Measurements from ENCODE around the gene ICAM3. TPM values are rescaled to one million over a fixed set of nuclear protein-coding genes. Genes with fewer than 3 reads are reported as not detected.

ICAM3 gene
- total RNA-seq, 1 experiment from 2014 or later: 28.3 TPM

DNA sequence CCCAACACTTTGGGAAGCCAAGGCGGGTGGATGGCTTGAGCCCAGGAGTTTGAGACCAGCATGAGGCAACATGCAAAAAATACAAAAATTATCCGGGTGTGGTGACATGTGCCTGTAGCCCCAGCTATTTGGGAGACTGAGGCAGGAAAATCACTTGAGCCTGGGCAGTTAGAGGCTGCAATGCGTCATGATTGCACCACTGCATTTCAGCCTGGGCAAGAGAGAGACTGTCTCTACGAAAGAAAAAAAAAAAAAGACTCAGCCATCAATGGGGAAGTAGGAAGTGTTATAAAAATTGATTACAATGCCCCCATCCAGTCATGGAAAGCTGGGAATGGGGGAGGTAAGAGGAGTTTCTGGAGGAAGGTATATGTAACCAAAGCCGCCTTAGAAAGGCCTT is 35.5 kb upstream of the ICAM3 start:
- WGBS (ENCODE audit: extremely low coverage, insufficient read length, low lambda C conversion rate): no CpG with 5 or more reads among the region's 5 CpGs
- Histone ChIP-seq H3K23ac (ENCODE audit: insufficient read length, low read depth, low read length) (no peak overlapping the region), H3K27me3 (ENCODE audit: insufficient read depth, low read length) (no peaks in the 10 kb centered on the region), H3K18ac (ENCODE audit: insufficient read length, low read depth, low read length) (no peak overlapping the region), H4K91ac (ENCODE audit: insufficient read length, low read depth, low read length) (no peak overlapping the region), H3K9ac (ENCODE audit: extremely low read depth, insufficient read length, low read length) (no peak overlapping the region), H3K4me2 (ENCODE audit: insufficient read depth, insufficient read length, low read length) (no peak overlapping the region), H2AFZ (ENCODE audit: low read length) (no peak overlapping the region), H4K5ac (ENCODE audit: insufficient read length, low read depth, low read length) (no peak overlapping the region), H3K14ac (ENCODE audit: insufficient read depth, low read length) (no peak overlapping the region), H3K56ac (ENCODE audit: insufficient read length, low read depth, low read length) (no peak overlapping the region), H3K27ac (ENCODE audit: insufficient read length, low read depth, low read length) (no peak overlapping the region), H3K79me2 (ENCODE audit: insufficient read depth, low read length) (no peaks in the 10 kb centered on the region), H3K4me1 (ENCODE audit: insufficient read depth, low read length) (no peaks in the 10 kb centered on the region), H2AK5ac (ENCODE audit: insufficient read length, low read length) (no peak overlapping the region), H2BK120ac (ENCODE audit: low read depth, low read length, poor library complexity, severe bottlenecking) (no peak overlapping the region), H2BK5ac (ENCODE audit: insufficient read length, low read length) (no peak overlapping the region), H3T11ph (ENCODE audit: low read length) (no peak overlapping the region), H4K20me1 (ENCODE audit: control insufficient read depth, insufficient read depth, insufficient read length) (no peaks in the 10 kb centered on the region), H2BK12ac (ENCODE audit: insufficient read length, low read depth, low read length) (no peak overlapping the region), H2BK20ac (ENCODE audit: low read depth, low read length, poor library complexity, severe bottlenecking) (no peak overlapping the region), H3K23me2 (ENCODE audit: insufficient read length, low read depth, low read length, poor library complexity, severe bottlenecking) (no peaks in the 10 kb centered on the region), H3K9me3 (ENCODE audit: control insufficient read depth, low read depth, low read length) (no peaks in the 10 kb centered on the region), H3K4ac (ENCODE audit: low read depth, low read length) (no peak overlapping the region), H2BK15ac (ENCODE audit: low read depth, low read length) (no peak overlapping the region), H4K8ac (replicated peaks; ENCODE audit: insufficient read length, low read depth, low read length) (no peak overlapping the region), H3K79me1 (ENCODE audit: insufficient read depth, low read depth, low read length, poor library complexity, severe bottlenecking) (no peaks in the 10 kb centered on the region)
- Mint-ChIP-seq H3K4me1 (peaks cover 5% of the 10 kb centered on the region in 2 experiments), H3K27ac (no peak overlapping the region; a peak in 1 of 7 replicates), H3K36me3 (ENCODE audit: insufficient read depth in 1 of 3, low read depth in 3 of 3) (peaks cover 7 to 23% (median 21%) of the 10 kb centered on the region in 3 experiments; a peak in 6 of 7 replicates), H3K4me3 (no peak overlapping the region), H3K9me3 (no peaks in the 10 kb centered on the region), H3K27me3 (ENCODE audit: low read depth) (no peaks in the 10 kb centered on the region)
- DNase-seq: no peak
- TF ChIP-seq, protein P1, sequence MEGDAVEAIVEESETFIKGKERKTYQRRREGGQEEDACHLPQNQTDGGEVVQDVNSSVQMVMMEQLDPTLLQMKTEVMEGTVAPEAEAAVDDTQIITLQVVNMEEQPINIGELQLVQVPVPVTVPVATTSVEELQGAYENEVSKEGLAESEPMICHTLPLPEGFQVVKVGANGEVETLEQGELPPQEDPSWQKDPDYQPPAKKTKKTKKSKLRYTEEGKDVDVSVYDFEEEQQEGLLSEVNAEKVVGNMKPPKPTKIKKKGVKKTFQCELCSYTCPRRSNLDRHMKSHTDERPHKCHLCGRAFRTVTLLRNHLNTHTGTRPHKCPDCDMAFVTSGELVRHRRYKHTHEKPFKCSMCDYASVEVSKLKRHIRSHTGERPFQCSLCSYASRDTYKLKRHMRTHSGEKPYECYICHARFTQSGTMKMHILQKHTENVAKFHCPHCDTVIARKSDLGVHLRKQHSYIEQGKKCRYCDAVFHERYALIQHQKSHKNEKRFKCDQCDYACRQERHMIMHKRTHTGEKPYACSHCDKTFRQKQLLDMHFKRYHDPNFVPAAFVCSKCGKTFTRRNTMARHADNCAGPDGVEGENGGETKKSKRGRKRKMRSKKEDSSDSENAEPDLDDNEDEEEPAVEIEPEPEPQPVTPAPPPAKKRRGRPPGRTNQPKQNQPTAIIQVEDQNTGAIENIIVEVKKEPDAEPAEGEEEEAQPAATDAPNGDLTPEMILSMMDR (conservative IDR thresholded peaks at IDR 0.05): no peak

All from H9 (cell line).